ENCODE results near the gene RANBP10. TPM values are rescaled to one million over a fixed set of nuclear protein-coding genes. Genes with fewer than 3 reads are reported as not detected.

Gene RANBP10
- total RNA-seq, 2 donors from 2014 or later = 14.7 to 22.5 TPM

DNA sequence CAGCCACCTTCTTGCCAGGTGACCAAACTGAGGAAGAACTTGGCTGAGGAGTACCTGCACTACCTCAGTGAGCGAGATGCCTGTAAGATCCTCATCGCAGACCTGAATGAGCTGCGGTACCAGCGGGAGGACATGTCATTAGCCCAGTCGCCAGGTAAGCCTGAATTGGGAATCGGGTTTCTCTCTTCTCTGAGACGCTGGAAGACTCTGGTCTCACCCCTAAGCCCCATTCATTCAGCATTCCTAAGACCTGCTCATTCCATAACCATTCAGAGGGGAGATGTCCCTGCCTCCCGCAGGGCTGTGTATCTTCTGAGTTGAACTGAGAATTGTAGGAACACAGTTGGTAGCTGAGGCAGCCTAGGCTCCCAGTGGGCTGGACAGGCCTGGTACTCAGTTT lies 18.8 kb upstream of the RANBP10 start:
- intact Hi-C loops (cut with DNase I) = no loop called here
- no peaks in the 10 kb centered on the region for H3K9me3 ChIP-seq
- H3K9ac ChIP-seq (ENCODE audit: low read depth in 2 of 2, low read length in 2 of 2) = no peak overlapping the region
- peaks cover 1% of the 10 kb centered on the region for H3K36me3 ChIP-seq
- no peak overlapping the region for H3K27ac ChIP-seq
- DNase-seq = no peak
- H3K4me1 ChIP-seq = no peaks in the 10 kb centered on the region
- no peak overlapping the region for H3K4me3 ChIP-seq
- no peaks in the 10 kb centered on the region for H3K27me3 ChIP-seq
- TF ChIP-seq, protein P1, sequence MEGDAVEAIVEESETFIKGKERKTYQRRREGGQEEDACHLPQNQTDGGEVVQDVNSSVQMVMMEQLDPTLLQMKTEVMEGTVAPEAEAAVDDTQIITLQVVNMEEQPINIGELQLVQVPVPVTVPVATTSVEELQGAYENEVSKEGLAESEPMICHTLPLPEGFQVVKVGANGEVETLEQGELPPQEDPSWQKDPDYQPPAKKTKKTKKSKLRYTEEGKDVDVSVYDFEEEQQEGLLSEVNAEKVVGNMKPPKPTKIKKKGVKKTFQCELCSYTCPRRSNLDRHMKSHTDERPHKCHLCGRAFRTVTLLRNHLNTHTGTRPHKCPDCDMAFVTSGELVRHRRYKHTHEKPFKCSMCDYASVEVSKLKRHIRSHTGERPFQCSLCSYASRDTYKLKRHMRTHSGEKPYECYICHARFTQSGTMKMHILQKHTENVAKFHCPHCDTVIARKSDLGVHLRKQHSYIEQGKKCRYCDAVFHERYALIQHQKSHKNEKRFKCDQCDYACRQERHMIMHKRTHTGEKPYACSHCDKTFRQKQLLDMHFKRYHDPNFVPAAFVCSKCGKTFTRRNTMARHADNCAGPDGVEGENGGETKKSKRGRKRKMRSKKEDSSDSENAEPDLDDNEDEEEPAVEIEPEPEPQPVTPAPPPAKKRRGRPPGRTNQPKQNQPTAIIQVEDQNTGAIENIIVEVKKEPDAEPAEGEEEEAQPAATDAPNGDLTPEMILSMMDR (IDR thresholded peaks at IDR 0.05) = no peak

DNA sequence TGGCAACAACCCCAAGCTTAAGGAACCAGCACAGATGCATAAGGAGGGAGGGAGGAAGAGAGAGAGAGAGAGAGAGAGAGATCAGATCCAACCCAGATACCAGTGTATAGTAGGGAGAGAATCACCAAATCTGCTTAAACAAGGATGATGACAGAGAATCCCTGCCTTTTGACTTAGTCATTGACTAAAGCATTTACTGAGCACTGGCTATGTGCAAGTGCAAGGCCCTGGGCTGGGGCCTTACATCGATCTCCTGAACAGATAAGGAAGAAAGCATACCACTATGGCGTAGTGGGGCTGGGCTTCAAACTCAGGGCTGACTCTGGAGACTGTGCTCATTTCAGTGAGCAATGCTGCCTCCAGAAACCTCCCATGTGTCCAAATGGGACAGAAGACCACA lies 16.2 kb upstream of the RANBP10 start:
- intact Hi-C loops (cut with DNase I) = no loop called here

DNA sequence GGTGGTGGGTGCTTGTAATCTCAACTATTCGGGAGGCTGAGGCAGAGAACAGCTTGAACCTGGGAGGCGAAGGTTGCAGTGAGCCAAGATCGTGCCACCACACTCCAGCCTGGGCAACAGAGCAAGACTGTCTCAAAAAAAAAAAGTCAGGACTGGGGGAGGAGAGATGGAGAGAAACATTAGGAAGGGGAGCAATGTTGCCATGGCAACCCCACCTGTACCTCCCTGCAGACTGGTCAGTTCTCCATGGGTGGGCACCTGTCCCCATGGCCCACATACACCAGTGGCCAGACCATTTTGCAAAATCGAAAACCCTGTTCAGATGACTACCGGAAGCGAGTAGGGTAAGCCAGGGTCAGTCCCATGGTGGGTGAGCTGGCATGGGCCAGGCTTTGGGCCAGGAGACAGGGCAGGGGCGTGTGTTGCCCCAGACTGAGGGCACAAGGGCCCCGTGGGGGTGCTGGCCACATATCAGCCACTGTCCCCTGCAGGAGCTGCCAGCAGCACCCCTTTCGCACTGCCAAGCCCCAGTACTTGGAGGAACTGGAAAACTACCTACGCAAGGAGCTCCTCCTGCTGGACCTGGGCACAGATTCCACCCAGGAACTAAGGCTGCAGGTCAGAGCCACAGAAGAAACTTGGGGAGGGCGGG lies 14.4 kb upstream of the RANBP10 start:
- H3K4me3 ChIP-seq = no peak overlapping the region
- no peak for DNase-seq
- TF ChIP-seq, protein P1 (IDR thresholded peaks at IDR 0.05) = no peak
- H3K27ac ChIP-seq = no peak overlapping the region
- H3K27me3 ChIP-seq = no peaks in the 10 kb centered on the region
- H3K4me1 ChIP-seq = no peaks in the 10 kb centered on the region
- H3K9me3 ChIP-seq = no peaks in the 10 kb centered on the region
- H3K36me3 ChIP-seq = no peaks in the 10 kb centered on the region
- H3K9ac ChIP-seq (ENCODE audit: low read depth in 2 of 2, low read length in 2 of 2) = no peak overlapping the region
- intact Hi-C loops (cut with DNase I) = no loop called here

More for the DNA sequence above, 16.2 kb upstream of the RANBP10 start:
- no peak for DNase-seq
- no peaks in the 10 kb centered on the region for H3K4me1 ChIP-seq
- no peaks in the 10 kb centered on the region for H3K27me3 ChIP-seq
- H3K9ac ChIP-seq (ENCODE audit: low read depth in 2 of 2, low read length in 2 of 2) = no peak overlapping the region
- no peak overlapping the region for H3K4me3 ChIP-seq
- H3K36me3 ChIP-seq = no peaks in the 10 kb centered on the region
- H3K9me3 ChIP-seq = no peaks in the 10 kb centered on the region
- TF ChIP-seq, protein P1 (IDR thresholded peaks at IDR 0.05) = no peak
- H3K27ac ChIP-seq = no peak overlapping the region

DNA sequence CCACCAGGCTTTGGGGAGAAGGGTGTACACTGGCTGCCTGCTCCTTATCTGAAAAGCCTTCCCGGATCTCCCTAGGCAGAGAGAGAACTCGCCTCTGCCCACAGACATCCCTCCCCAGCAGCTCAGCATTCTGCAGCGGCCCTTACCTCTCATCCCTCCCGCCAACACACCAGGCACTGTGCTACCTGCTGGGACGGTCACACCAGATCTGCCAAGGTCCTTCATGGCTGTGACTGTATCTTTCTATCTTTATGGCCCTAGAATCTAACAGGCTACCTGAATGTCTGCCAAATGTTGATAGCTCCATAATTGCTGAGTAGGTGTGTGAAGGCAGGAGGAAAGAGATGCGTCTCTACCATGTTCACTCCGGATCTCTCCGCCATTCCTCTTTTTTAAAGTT lies 8.2 kb upstream of the RANBP10 start:
- no peak overlapping the region for H3K27ac ChIP-seq
- H3K9me3 ChIP-seq = no peaks in the 10 kb centered on the region
- no peaks in the 10 kb centered on the region for H3K36me3 ChIP-seq
- H3K4me1 ChIP-seq = no peaks in the 10 kb centered on the region
- peak; percentile 66 for DNase-seq
- H3K9ac ChIP-seq (ENCODE audit: low read depth in 2 of 2, low read length in 2 of 2) = peak overlapping the region in 1 of 2 donors; percentile 58
- H3K27me3 ChIP-seq = no peaks in the 10 kb centered on the region
- TF ChIP-seq, protein P1 (IDR thresholded peaks at IDR 0.05) = no peak
- no peak overlapping the region for H3K4me3 ChIP-seq
- intact Hi-C loops (cut with DNase I) = loop anchor here (5.0 to 10.0 kb wide), 3 partner anchors 50 to 142 kb away; no protein-coding TSS in a partner anchor

DNA sequence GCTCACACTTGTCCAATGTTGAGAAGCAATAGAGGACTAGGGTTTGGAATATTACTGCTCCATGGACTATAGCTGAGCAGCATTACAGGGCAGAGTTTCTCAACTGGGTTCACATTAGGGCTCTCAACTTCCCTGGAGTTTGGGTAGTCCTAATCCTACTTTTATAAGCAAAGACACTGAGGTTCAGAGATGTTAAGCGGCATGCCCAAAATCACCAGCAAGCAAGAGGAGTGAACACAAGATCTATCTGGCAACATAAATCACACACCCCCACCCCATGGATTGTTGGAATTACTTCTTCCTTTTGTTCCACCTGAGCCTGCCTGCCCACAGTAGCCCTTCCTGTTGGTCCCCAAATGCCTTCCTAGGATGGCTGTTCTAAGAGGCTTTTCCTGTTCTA lies 5.5 kb upstream of the RANBP10 start:
- H3K9ac ChIP-seq (ENCODE audit: low read depth in 2 of 2, low read length in 2 of 2) = no peak overlapping the region
- H3K36me3 ChIP-seq = no peaks in the 10 kb centered on the region
- no peaks in the 10 kb centered on the region for H3K9me3 ChIP-seq
- H3K27me3 ChIP-seq = no peaks in the 10 kb centered on the region
- H3K4me1 ChIP-seq = no peaks in the 10 kb centered on the region
- TF ChIP-seq, protein P1 (IDR thresholded peaks at IDR 0.05) = no peak
- no peak for DNase-seq
- no peak overlapping the region for H3K27ac ChIP-seq
- H3K4me3 ChIP-seq = no peak overlapping the region
- intact Hi-C loops (cut with DNase I) = loop anchor here (5.0 to 10.0 kb wide), 3 partner anchors 53 to 140 kb away; no protein-coding TSS in a partner anchor
